Osteoblast (primary cell): ENCODE results near the gene LEF1. TPM values are rescaled to one million over a fixed set of nuclear protein-coding genes. Genes with fewer than 3 reads are reported as not detected.

Source experiments
- DNase-seq: peaks from one replicate; pipeline ENCODE4 v3.0.0; 2011; ENCODE audit warnings: low spot score, mixed read lengths; ENCODE audit not compliant: insufficient read length; ENCODE audit errors: missing footprints
- H2AFZ ChIP-seq: 2 replicates; pipeline ENCODE4 v1.6.0; 2011; ENCODE audit warnings: mild to moderate bottlenecking, low read length
- H3K27ac ChIP-seq: 2 replicates; pipeline ENCODE4 v1.5.1; 2011; ENCODE audit warnings: mild to moderate bottlenecking, low read depth, low read length, moderate library complexity
- H3K27me3 ChIP-seq: 2 replicates; pipeline ENCODE4 v1.6.0; 2012; ENCODE audit warnings: mild to moderate bottlenecking, control low read depth, inconsistent platforms, low read length, moderate library complexity; ENCODE audit not compliant: insufficient read depth
- H3K36me3 ChIP-seq: 2 replicates; pipeline ENCODE4 v1.5.1; 2011; ENCODE audit warnings: mild to moderate bottlenecking, low read length, control low read depth, moderate library complexity; ENCODE audit not compliant: insufficient read depth
- H3K4me1 ChIP-seq: 2 replicates; pipeline ENCODE4 v1.5.1; 2011; ENCODE audit warnings: mild to moderate bottlenecking, low read length, control low read depth, moderate library complexity; ENCODE audit not compliant: insufficient read depth
- H3K4me2 ChIP-seq: 2 replicates; pipeline ENCODE4 v1.6.0; 2011; ENCODE audit warnings: mild to moderate bottlenecking, low read length; ENCODE audit not compliant: insufficient read depth
- H3K4me3 ChIP-seq: fragments of 200-600 bp; sonication (generic); 3 replicates; pipeline ENCODE4 v1.5.1; 2012; ENCODE audit warnings: mild to moderate bottlenecking, low read length, inconsistent platforms; ENCODE audit not compliant: insufficient read depth
- H3K79me2 ChIP-seq: 2 replicates; pipeline ENCODE4 v1.6.0; 2012; ENCODE audit warnings: mild to moderate bottlenecking, low read length, control low read depth, inconsistent platforms; ENCODE audit not compliant: insufficient read depth
- H3K9me3 ChIP-seq: 2 replicates; pipeline ENCODE4 v1.5.1; 2011; ENCODE audit warnings: low read depth, low read length, control low read depth
- H4K20me1 ChIP-seq: 2 replicates; pipeline ENCODE4 v1.6.0; 2012; ENCODE audit warnings: mild to moderate bottlenecking, low read length, control low read depth; ENCODE audit not compliant: insufficient read depth
- total RNA-seq: library from RNA; depleted of rRNA; stranded (reverse); fragments of >200 nt; gene quantifications from 2 replicates; pipeline ENCODE4 v1.2.3, GENCODE V29; 2012
- TF ChIP-seq, protein P1 (sequence below): IDR thresholded peaks from 2 replicates; pipeline ENCODE4 v1.5.1; 2011; ENCODE audit warnings: mild to moderate bottlenecking, low read depth, low read length, moderate library complexity; ENCODE audit errors: extremely low read depth

LEF1 gene
- total RNA-seq, 1 donor: 5.8 TPM

DNA sequence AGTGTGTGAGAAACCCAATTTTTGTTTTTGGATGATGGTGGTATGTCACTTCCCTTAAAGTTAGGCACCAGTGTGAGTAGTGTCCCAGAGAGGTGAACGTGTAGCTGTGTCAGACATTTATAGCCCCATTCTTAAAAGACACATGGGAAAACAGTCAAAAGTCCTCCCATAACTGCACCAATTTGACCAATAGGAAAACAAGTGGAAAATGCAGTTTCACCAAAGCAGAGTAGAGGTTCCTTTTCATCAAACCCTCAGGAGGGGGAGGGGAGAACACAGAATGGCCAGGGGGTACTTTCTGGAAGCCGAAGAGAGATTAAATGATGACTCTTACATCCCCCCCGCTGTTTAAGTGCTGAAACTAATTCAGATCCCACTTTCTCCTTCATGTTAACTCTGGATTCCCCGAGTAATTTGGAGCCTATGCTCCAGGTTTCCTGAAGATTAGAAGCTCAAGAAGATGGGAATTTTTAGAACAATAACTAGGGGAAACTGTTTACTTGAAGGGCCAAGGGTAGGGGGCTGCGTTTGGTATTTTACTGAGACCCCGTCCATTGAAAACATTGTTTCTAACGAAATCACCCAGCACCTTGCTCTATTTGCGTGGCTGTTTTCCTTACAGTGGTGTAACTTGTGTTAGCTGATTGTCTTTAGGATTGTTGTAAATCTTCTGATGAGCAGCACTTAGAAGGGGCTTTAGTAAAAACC, 2.1 kb upstream of the LEF1 start:
- H3K4me3 ChIP-seq: no peak overlapping the region
- peaks cover 23% of the 10 kb centered on the region for H3K4me1 ChIP-seq
- no peaks in the 10 kb centered on the region for H3K9me3 ChIP-seq
- H3K36me3 ChIP-seq: no peaks in the 10 kb centered on the region
- peaks cover 73% of the 10 kb centered on the region for H3K27me3 ChIP-seq
- peak; percentile 84 for DNase-seq
- H4K20me1 ChIP-seq: no peaks in the 10 kb centered on the region
- H3K79me2 ChIP-seq: no peaks in the 10 kb centered on the region
- H3K4me2 ChIP-seq: no peak overlapping the region
- H3K27ac ChIP-seq: no peak overlapping the region
- TF ChIP-seq, protein P1, sequence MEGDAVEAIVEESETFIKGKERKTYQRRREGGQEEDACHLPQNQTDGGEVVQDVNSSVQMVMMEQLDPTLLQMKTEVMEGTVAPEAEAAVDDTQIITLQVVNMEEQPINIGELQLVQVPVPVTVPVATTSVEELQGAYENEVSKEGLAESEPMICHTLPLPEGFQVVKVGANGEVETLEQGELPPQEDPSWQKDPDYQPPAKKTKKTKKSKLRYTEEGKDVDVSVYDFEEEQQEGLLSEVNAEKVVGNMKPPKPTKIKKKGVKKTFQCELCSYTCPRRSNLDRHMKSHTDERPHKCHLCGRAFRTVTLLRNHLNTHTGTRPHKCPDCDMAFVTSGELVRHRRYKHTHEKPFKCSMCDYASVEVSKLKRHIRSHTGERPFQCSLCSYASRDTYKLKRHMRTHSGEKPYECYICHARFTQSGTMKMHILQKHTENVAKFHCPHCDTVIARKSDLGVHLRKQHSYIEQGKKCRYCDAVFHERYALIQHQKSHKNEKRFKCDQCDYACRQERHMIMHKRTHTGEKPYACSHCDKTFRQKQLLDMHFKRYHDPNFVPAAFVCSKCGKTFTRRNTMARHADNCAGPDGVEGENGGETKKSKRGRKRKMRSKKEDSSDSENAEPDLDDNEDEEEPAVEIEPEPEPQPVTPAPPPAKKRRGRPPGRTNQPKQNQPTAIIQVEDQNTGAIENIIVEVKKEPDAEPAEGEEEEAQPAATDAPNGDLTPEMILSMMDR: no peak
- H2AFZ ChIP-seq: no peak overlapping the region

DNA sequence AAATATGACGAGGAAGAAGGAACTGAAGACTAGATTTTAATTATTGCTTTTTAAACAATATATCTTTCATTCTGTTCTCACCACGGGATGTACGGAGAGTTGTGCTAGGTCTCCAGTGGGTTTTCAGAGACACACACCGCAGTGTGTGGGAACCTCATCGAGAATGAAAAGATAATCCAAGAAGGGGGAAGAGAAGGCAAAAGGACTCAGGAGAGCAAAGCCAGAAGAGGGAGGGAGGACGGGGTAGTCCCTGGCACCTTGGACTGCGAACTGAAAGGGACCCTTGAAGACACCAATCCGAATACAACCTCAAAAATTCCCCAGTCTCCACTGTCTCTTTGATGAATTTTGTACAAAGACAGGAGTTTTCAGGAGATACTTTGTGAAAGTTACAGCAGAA, 932 bp upstream of the LEF1 start:
- Histone ChIP-seq H3K36me3 (no peaks in the 10 kb centered on the region), H3K4me2 (no peak overlapping the region), H3K79me2 (no peaks in the 10 kb centered on the region), H3K9me3 (no peaks in the 10 kb centered on the region), H3K27me3 (peaks cover 84% of the 10 kb centered on the region), H3K4me1 (peaks cover 23% of the 10 kb centered on the region), H3K27ac (no peak overlapping the region), H4K20me1 (no peaks in the 10 kb centered on the region), H2AFZ (no peak overlapping the region), H3K4me3 (no peak overlapping the region)
- TF ChIP-seq, protein P1: no peak
- DNase-seq: no peak

DNA sequence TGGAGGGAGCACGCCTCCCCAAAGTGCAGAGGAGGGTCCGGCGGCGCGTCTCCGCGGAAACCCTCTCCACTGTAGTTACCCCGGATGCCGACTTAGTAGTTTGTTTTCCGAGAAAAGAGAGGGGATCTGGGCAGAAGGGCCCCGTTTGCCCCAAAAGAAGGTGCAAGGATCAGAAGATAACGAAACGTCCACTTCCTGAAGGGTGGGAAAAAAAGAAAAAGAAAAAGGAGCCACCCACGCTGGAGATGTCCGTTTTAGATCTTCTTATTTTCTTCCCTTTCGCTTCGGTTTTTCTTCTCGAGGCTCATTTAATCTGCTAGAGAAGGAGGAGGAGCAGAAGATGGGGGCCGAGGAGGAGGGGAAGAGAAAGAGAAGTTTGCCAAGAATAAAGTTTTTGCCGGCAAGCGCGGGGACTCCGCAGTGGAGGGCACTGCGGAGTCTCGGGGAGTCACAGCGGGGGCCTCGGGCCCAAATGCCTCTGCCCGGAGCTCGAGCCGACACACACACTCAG, 517 bp downstream of the LEF1 start:
- no peaks in the 10 kb centered on the region for H3K9me3 ChIP-seq
- no peaks in the 10 kb centered on the region for H3K36me3 ChIP-seq
- H3K4me3 ChIP-seq: peak overlapping the region; percentile 77
- peak; percentile 95 for DNase-seq
- peak overlapping the region; percentile 85 for H2AFZ ChIP-seq
- no peaks in the 10 kb centered on the region for H4K20me1 ChIP-seq
- peaks cover 18% of the 10 kb centered on the region for H3K4me1 ChIP-seq
- no peaks in the 10 kb centered on the region for H3K79me2 ChIP-seq
- TF ChIP-seq, protein P1: no peak
- peaks cover 81% of the 10 kb centered on the region for H3K27me3 ChIP-seq
- H3K27ac ChIP-seq: no peak overlapping the region
- H3K4me2 ChIP-seq: peak overlapping the region; percentile 96

DNA sequence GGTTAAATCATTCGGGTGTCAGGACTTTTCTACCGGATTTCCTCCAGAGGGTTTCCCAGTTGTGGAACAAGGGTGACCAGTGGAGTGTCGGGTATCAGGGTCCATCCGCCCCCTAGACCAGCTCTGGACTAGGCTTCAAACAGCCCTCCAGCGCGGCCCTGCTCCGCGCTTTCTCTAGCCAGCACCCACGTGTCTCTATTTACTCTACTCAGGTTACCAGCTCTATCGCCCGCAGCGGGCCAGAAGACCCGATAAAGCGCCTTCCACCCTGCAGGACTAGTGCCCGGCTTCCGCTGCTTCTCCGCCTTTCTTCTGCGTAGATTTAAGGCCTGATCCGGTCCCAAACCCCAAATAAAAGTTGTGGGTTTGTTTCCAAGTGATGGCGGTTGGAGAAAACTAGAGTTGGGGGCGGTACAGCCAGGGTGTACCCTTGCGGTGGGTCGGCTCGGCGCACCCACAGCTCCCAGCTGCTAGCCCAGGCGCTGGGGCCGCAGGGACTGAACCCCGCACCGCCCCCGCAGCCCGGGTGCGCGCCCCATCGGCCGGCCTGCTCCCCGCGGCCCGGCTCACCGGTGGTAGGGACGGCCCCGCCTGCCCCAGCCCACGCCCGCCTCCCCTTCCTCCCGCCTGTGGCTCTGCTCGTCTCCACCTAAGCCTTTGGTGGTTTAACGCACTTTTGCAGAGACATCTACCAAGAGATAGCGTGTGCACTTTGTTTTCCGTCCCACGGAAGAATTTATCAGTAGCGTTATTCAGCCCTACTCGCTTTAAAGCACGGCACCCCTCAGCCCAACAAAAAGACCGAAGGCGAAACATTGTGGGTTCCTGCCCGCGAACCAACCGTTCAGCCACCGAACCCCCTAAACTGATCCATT, 2.1 kb downstream of the LEF1 start:
- no peaks in the 10 kb centered on the region for H3K9me3 ChIP-seq
- H3K4me2 ChIP-seq: peak overlapping the region; percentile 96
- H4K20me1 ChIP-seq: no peaks in the 10 kb centered on the region
- peaks cover 17% of the 10 kb centered on the region for H3K4me1 ChIP-seq
- peak overlapping the region; percentile 78 for H2AFZ ChIP-seq
- DNase-seq: peak; percentile 87
- peak overlapping the region; percentile 77 for H3K4me3 ChIP-seq
- no peak overlapping the region for H3K27ac ChIP-seq
- H3K36me3 ChIP-seq: no peaks in the 10 kb centered on the region
- peaks cover 67% of the 10 kb centered on the region for H3K27me3 ChIP-seq
- TF ChIP-seq, protein P1: no peak
- no peaks in the 10 kb centered on the region for H3K79me2 ChIP-seq
